DMS114 treated with DMSO at 0.1 percent for 48 hours (cell line): ENCODE measurements around the gene FAM200C.

Experiments used
- DNase-seq: peaks from one replicate; lab custom pipeline; 2025; ENCODE audit not compliant: unreplicated experiment; lab: John Stamatoyannopoulos, UW

FAM200C gene

DNA sequence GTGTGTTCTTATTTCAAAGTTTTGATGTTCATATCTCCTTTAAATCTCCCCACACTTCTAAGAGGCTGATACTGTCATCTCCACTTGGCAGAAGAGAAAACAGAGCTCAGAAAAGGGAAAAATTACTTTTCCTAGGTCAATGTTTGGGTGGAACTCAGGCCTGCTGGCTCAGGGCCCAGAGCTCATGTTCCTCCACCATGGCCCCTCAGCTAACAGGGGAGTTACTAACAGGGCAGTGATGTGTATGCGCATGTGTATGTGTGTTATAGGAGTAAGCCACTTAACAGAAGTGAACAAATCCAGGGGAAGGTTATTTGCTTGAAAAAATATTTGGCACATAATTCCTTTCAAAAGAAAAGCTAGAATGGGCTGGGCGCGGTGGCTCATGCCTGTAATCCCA is 32.0 kb downstream of the FAM200C start:
- DNase-seq: no peak

GRCh38 chr5:160367261-160367660 is 32.6 kb downstream of the FAM200C start:
- no peak for DNase-seq

DNA sequence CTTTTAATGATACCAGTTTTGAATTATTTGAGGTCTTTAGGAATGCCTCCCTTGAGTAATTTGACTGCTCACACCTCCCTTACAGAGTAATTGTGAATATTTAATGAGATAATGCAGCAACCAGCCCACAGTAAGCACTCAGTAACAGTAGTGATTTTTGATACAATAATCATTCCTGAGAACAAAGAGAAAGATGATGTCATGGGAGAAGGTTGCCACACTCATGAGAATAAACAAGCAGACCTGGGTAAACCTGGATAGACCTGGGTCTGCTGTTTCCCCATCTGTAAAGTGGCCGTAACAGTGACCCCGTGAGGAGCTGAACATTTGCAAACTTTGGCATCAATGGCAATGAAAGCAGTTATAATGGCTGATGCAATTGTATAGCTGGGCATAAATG is 33.6 kb downstream of the FAM200C start:
- DNase-seq: no peak

DNA sequence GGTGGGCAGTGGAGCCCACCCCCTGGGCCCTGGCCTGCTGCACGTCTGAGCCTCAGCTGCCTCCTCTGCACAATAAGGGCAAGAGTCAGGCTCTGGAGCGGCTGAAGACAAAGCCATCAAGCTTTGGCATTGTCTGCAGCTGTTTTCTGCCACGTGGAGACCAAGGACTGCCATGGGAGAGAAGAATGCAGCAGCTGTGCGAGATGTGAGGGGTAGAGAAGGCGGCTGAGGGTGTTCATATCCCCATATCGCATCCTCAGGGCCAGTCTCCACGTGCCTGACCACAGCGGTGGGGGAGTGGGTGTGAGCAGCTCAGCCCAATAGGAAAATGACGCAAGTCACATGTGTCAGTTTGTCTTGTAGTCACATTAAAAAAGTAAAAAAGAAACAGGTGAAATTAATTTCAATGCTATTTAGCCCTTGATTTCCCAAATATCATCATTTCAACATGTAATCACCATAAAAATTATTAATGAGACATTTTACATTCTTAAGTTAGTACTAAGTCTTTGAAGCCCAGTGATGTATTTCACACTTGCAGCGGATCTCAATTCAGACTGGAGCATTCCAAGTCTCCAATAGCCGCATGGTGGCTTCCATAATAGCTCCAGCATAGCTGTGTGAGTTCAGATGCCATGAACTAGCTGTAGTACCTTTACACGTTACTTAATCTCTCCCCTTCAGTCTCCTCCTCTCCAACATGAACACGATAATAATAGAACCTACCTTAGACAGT is 36.0 kb downstream of the FAM200C start:
- DNase-seq: no peak

- no peak for DNase-seq
Observed at GRCh38 chr5:160363211-160363610, 36.6 kb downstream of the FAM200C start.

- DNase-seq: no peak
Observed at GRCh38 chr5:160361624-160362228, 38.1 kb downstream of the FAM200C start.

GRCh38 chr5:160360310-160360709 is 39.5 kb downstream of the FAM200C start:
- no peak for DNase-seq

DNA sequence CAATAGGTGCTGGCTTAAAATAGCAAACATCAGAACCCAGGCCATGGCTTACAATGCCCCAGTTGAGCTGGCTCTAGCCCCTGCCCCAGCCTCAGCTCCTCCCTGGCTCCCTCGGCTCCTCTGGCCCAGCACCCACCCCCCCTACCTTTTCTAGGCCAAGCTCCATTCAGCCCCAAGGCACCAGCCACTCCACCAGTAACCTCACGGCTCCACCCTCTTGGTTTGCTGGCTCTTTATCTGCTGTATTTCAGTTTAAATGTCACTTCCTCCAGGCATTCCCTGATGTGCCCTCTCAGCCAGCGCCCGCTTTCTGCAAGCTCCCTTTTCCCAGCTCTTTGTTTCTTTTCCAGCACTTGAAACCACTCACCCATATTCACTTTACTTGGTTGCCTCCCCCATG is 40.0 kb downstream of the FAM200C start:
- no peak for DNase-seq

DNA sequence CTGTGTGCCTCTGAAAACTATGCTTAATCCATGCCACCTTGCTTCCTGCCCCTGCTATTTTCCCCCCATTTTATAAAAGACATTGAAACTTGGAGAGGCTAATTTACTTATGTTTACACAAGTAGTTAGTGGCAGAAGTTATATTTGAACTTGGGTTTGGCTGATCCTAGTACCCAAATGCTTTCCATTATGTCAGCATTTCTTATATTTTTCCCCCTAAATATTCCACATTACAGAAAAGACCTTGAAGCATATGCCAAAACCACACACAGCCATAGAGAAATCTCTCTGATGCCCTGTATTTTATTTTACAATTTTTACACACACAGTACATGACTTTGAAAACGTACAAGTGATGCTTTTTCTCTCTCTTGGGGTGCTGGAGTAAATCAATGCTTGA is 40.6 kb downstream of the FAM200C start:
- no peak for DNase-seq

DNA sequence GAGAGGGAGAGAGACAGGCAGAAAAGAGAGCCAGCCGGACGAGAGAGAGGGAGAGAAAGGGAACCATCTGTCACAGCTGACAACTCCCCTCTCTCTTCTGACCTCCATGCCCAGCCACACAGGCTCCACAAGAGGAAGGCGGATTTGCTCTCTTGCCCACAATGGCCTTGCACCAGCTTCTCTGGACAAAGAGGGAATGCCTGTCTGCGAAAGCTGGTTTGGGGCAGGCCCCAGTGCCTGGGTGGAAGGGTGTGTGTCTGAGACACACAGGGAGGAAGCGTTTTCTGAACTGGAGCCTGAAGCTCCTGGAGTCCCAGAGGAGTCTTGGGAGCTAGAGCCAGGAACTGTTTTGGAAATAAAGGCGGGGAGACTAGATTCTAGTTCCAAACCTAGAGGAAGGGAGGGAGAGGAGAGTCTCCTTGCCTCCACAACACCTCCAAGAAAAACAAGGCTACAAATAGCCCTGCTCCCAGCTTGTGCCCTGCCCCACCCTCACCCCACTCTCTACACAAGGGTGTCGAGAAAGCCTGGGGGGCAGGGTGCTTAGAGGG is 41.9 kb downstream of the FAM200C start:
- DNase-seq: no peak

- no peak for DNase-seq
Observed at GRCh38 chr5:160357394-160357793, 42.5 kb downstream of the FAM200C start.

- DNase-seq: no peak
Observed at GRCh38 chr5:160356550-160357347, 43.1 kb downstream of the FAM200C start.

DNA sequence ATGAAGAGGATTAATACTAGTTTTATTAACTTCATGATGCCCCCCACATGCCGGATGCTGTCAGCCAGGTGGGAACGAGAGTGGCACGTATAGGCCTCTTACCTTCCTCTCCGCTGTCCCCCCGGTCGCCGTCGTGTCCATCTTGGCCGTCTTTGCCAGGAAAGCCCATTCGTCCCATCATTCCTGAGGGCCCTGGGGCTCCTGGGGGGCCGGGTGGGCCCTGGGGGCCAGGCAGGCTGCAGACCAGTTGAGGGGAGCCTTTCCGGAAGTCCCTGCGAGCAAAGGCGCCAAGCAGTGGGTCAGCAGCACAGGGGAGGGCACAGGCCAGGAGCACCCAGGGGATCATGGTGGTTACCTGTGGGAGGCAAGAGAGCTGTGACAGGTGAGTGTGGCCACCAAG is 45.2 kb downstream of the FAM200C start:
- DNase-seq: no peak

- no peak for DNase-seq
Observed at GRCh38 chr5:160353379-160353778, 46.5 kb downstream of the FAM200C start.

- no peak for DNase-seq
Observed at GRCh38 chr5:160352308-160352707, 47.5 kb downstream of the FAM200C start.

DNA sequence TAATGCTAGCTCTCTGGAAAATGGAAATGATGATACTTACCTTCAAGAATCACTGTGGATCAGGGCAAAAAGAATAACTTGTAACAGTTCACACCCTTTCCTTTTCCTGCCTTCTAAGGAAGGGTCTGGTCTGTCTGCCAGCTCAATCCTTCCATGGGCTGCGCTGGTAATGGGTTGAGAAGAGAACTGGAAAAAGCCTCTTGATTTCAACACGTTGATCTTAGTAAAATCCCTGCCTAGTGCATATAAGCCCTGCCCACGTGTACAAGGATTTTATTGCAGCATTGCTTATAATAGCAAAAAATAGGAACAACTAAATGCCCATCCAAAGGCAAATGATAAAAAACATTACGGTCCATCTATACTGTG is 49.9 kb downstream of the FAM200C start:
- DNase-seq: no peak

DNA sequence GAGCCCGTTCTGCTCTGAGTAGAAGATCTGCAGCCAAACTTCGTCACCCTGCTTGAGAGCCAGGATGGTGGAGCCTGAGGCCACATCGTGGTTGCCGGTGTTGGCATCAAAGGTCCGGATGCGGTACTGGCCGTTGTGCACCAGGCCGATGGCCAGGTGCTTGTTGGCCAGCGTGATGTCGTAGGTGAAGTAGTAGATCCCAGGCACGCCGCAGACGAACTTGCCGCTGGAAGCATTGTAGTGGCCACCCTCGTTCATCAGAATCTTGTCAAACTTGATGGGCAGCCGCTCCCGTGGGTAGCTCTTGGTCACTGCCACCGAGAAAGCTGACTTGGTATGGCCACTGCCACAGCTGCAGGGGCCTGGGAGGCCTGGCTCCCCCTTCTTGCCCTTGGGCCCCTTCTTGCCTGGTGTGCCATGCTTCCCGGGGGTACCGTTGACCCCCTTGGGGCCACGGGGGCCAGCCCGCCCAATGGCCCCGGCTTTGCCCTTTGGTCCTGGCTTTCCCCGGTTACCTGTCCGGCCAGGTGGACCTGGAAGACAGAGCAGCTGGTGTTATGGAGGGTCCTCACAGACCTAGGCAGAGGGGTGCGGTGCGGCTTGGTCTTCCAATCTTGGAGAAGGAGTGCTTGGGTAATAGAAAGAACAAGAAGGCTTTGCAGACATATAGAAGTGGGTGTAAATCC is 50.5 kb downstream of the FAM200C start:
- DNase-seq: no peak

DNA sequence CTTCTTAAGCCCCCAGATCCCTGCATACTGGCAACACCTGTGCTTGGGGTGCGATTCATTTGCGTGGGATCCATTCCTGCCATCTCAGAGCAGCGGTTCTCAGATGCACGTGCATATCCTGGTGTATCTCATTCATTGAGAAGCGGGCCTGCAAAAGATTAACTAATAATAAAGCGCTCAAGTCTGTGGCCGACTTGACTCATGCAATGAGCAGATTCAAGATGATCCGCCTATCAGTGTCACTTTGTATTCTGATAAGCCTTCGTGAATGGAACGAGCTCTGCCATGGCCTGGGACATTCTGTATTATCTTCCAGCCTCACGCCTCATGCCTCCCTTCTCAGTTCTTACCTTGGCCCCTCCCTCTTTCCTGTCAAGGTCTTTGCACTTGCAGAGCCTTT is 51.8 kb downstream of the FAM200C start:
- no peak for DNase-seq

DNA sequence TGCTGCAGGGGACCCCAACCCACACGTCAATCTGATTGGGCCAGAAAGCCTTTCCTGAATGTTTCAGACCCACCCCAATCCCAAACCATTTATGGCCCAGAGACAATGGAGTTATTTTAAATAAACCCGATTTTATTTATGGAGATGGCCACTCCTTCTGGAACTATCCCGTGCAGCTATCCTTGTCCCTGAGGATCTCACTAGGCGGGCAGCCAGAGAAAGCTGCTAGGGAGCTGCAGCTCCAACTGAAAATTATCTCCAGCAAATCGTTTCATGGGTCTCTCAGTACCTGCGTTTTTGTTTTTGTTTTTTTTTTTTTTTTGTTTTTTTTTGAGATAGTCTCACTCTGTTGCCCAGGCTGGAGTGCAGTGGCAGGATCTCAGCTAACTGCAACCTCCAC is 52.4 kb downstream of the FAM200C start:
- DNase-seq: no peak
